Measurements from ENCODE around the gene IDH3G.

DNA sequence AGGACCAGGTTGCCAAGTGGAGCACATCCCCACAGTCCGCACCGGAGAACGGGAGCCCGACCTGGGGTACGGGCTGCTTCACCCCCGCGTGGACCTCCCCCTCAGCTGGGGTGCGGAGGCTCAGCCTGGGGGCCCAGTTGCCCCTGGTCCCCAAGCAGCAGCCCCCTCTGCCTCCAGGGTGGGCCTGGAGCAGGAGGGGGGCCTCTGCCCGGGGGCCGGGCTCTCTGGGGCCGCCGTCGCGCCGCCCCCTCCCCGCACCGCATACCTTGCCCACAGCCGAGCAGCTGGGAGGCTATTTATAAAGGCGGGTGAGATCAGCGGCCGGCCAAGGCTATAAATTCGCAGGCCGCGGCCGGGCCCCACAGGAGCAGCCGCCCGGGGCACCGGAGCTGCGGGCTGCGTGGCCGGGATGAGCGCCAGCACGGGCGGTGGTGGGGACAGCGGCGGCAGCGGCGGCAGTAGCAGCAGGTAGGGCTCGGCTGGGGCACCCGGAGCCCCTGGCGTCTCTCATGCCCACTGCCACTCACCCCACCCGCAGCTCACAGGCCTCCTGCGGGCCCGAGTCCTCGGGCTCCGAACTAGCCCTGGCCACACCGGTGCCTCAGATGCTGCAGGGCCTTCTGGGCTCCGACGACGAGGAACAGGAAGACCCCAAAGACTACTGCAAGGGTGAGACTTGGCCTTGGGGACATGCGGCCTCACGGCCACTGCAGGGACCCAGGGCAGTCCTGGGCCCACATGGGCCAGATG lies 13.3 kb downstream of the IDH3G start, which contains the start of gene SRPK3:
- TF ChIP-seq YY1 (IDR thresholded peaks at IDR 0.05; ENCODE audit: low read depth) (no peak), TAF1 (IDR thresholded peaks at IDR 0.05; ENCODE audit: low read depth) (no peak), ZBTB7A (IDR thresholded peaks at IDR 0.05; ENCODE audit: low read depth) (no peak), EGR1 (IDR thresholded peaks at IDR 0.05) (no peak), EP300 (IDR thresholded peaks at IDR 0.05; ENCODE audit: borderline replicate concordance) (no peak), CREB1 (IDR thresholded peaks at IDR 0.05; ENCODE audit: low read depth) (no peak)

All from Ishikawa (cell line).